IMR-90 (cell line): ENCODE results near the gene SERPINF2. TPM values are rescaled to one million over a fixed set of nuclear protein-coding genes. Genes with fewer than 3 reads are reported as not detected.

Source experiments
- FOS ChIP-seq: fragments of 150-350 bp; IDR thresholded peaks from 2 replicates; pipeline ENCODE4 v1.6.1; 2016; ENCODE audit warnings: low read depth, low read length
- polyA plus RNA-seq, 3 experiments: library from polyadenylated mRNA; depleted of rRNA; stranded (reverse); fragments of >200 nt; gene quantifications; 2 replicates each; pipeline ENCODE4 v1.2.3, GENCODE V29; 2012; ENCODE audit warnings: low replicate concordance in 1 of 3
- total RNA-seq: library from RNA; depleted of rRNA; stranded (reverse); fragments of >200 nt; gene quantifications from 2 replicates; pipeline ENCODE4 v1.2.3, GENCODE V29; 2012
- TF ChIP-seq, protein P1 (sequence below): fragments of 150-350 bp; IDR thresholded peaks from 2 replicates; pipeline ENCODE4 v1.6.1; 2016; ENCODE audit warnings: low read depth, mild to moderate bottlenecking, low read length, moderate library complexity, borderline replicate concordance

Gene SERPINF2
- total and polyA plus RNA-seq, 2 of the 4 experiments (the other 2 are of a cell fraction), result not detected

DNA sequence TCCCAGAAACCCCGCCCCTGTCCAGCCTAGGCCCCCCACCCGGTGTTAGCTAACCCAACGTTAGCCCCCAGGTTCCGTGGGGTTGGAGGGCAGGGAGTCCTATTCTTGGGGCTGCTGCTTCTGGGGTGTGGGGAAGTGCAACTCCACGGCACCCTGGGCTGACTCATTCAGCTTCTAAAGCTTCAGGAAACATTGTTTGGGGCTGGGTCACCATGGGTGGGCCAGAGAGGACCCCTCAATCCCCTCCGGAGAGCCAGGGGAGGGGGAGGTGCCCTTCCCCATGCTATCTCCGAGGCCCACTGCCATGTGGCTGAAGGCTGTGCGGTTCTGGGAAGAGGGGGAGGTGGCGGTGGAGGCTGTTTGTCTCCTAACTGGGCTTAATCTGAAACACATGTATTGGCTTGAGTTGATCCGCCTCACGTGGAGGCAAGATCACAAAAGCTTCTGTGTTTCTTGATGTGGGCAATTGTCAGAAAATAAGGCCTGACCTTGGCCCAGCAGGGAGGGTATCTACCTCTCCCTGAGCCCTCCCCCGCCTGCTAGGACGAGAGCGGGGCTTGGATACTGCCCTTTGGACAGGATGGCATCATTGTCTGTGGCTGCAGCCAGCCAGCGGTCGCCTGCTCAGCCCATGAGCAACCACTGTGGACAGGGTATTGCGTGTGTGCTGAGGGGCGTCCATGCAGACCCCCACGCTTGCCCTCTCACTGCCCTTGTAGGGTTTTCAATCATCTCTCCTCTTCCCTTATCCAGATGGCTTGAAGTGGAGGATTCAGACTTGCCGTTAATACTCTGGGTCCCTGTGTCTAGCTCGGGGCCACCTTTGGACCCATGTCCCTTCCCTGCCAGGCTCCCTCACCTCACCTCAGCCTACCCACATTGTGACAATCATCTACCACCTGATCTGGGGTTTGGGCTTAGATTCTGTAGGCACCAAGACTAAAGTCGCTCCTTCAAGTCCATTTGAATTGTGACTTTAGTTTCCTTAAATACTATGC, 20.5 kb downstream of the SERPINF2 start (continued):
- TF ChIP-seq FOS, result no peak
- TF ChIP-seq, protein P1, sequence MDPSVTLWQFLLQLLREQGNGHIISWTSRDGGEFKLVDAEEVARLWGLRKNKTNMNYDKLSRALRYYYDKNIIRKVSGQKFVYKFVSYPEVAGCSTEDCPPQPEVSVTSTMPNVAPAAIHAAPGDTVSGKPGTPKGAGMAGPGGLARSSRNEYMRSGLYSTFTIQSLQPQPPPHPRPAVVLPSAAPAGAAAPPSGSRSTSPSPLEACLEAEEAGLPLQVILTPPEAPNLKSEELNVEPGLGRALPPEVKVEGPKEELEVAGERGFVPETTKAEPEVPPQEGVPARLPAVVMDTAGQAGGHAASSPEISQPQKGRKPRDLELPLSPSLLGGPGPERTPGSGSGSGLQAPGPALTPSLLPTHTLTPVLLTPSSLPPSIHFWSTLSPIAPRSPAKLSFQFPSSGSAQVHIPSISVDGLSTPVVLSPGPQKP, result no peak
